GM19324 (cell line): ENCODE results near the gene TAS2R3.

Experiments used
- ATAC-seq: cut with Tn5 transposase; IDR thresholded peaks from one replicate; pipeline ENCODE4 v1.9.1; 2021; ENCODE audit warnings: mild to moderate bottlenecking, moderate library complexity; ENCODE audit not compliant: unreplicated experiment, low FRiP score

The TAS2R3 gene

DNA sequence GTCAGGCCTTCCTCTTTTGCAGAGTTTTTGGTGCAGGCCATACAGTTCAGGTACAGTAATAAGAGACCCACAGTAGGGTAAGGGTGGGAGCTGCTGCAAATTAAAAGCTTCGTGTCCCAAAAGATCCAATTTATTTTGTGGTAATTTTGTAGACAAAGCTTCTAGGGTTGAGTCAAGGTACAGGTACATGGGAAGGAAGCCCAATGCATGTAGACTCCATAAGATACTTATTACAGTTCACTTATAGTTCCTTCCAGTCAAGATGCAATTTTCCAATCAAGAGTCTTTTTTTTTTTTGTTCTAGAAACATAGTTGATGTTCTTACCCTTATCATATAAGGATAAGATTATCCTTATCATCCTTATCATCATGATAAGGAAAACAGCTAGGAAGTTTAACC lies 12.5 kb downstream of the TAS2R3 start, which contains the start of gene TAS2R4:
TAS2R4 (plus strand) TSS at position 301 of the 400 bp plus-strand sequence. CDS start 1,815 bp downstream, outside the sequence.
- no peak for ATAC-seq

DNA sequence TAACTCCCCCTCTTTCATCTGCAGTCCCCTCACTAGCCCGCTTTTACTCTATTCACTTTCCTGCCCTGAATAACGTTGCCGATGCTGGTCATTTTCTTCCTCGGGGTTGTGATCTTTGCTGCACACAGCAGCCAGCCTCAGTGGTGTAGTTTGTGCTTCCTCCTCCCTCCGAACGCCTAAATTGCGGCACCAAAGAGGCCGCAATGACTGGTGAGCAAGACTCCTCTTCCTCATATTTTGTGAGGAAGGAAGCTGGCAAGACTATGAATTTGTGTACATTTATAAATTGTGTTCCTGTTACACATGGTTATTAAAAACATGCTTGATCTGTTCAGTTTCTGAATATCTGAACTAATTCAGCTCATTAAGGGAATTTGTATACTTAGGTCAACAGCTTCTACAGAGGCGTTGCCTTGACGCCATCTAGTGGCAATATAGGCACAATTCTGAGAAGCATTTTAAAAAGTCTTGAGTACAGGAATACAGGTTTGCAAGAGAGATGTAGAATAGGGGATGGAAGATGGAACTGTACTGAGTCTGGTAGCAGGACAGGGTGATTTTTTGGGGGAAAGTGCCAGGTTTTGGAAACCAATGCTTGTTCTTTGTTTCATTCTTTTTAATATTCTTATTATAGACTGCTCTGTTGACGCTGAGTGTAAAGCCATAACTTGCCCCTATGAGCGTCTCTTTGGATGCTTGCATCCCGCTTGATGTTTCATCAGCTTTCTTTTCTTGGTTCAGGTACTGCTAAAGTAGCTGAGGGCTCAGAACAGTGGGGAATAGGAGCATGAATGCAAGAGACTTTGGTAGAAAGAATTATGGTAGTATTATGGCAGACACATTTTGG lies 22.0 kb downstream of the TAS2R3 start:
- no peak for ATAC-seq

DNA sequence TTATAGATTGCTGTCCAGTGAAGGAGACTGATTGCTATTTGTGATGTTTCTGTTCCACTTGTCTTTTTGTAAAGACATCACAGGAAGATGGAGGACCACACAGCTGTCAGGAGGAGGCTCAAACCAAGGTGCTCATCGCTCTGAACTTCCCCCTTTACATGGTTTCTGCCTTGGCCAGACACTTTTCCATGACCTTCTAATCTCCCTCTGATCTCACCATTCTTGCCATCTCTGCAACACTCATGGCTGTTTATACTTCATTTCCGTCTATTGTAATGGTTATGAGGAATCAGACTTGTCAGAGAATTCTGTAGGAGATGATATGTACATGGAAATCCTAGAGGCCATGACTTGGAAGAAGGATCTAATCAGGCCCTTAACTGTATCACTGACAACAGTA lies 24.4 kb downstream of the TAS2R3 start:
- ATAC-seq: no peak

DNA sequence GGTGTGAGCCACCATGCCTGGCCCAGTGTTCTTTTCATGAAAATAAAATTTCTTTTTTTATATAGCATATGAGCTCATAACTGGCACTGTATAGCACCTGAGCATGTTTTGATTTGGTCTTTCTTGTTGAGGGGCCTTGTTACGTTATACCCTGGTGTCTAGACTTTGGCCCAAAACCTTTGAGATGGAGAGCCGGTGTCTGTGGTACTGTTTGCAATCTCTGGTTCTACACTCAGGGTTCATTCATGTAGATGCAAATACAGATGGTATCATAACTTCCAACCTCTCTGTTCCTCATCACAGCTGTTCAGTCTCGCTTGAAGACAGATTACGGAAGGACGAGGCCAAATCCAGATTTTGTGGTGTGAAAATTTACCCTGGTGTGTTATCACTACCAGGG lies 26.0 kb downstream of the TAS2R3 start, which contains the start of gene TAS2R5:
TAS2R5 (plus strand) TSS at position 301 of the 400 bp plus-strand sequence. CDS start 145 bp downstream, outside the sequence.
- ATAC-seq: no peak

DNA sequence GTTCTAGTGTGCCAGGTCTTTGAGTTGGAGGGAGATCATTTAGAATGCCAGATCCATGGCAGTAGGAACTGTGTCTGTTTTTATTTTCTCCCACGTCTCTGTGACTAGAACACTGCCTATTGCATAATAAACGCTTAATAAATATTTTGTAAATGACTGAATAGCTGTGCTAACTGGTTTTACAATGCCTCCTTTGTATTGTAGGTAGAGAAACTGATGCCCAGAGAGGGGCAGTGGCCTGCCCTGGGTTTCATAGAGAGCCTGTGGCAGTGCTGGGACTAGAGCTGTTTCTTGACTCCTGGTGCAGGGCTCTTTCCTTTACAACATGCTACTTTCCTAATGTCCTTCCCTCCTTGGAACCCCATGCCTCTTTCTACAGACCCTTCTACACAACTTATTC lies 28.6 kb downstream of the TAS2R3 start:
- no peak for ATAC-seq
